ENCODE measurements around the gene SYT17.

The SYT17 gene

GRCh38 chr16:19223235-19224170, 55.5 kb downstream of the SYT17 start:
- DNase-seq, result no peak

DNA sequence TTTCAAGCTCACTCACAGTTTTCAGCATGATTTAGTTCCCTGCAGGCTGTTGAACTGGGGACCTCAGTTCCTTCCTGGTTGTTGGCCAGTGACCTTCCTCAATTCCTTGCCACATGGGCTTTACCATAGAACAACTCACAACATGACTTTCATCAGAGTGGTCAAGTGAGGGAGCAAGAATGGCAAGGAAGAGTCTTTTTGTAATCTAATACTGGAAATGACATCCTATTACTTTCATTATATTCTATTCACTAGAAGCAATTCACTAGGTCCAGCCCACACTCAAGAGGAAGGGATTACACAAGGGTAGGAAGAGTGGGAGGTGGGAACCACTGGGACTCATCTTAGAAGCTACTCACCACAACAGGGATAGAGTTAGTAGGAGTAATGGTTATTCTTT, 57.6 kb downstream of the SYT17 start:
- DNase-seq, result no peak

DNA sequence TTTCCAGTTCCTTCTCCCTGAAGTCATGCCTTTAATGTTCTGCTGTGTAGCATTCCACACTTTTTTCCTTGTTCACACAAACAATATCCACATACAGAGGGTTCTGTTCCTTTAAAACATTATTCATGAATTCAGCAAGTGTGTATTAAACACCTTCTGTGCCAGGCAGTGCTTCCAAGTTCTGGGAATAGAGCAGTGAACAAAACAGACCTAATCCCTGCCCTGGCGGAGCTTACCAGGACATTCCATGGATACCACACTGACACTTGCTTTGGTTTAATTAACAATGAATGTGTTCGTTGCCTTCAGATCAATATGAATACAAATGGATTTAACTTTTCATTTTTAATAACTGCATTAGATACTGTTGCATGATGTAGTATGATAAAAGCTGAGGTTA, 59.6 kb downstream of the SYT17 start:
- DNase-seq, result no peak

DNA sequence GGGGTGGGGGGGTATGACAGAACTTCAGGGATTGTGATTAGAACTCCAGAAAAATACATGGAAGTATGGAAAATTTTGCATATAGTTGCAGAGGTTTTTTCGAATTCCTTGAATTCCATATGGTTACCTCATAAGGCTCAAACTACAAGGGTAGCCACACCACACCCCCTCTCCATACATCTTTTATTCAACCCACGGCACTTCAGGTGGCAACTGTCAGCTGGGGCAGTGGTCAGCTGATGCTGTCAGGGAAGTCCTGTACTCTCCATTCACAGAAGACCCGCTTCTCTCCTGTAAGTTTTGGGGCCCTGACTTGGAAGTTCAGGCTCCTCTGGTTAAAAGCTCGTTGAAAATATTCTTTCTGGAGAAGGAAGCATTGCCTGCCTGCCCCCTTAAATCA, 60.0 kb downstream of the SYT17 start:
- no peak for DNase-seq

DNA sequence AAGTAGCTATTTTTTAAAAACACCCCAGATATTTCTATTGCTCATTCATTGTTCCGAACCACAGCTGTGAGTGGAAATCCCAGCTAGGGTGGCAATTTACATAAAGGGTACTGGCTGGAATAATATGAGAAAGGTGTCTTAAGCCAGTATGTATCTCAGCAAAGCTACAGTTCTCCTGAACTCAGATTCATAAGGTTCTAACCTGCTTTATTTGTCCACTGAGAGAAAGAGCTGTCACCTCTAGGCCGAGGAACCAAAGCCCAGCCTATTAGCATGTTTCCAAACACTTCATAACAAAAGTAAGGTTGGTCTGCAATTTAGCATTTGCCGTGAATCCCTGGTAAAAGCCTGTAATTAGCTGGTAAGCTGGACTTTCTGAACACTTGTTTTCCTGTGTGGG, 60.5 kb downstream of the SYT17 start:
- DNase-seq, result no peak

GRCh38 chr16:19230575-19230974, 62.5 kb downstream of the SYT17 start:
- no peak for DNase-seq

GRCh38 chr16:19231881-19232280, 63.8 kb downstream of the SYT17 start:
- no peak for DNase-seq

GRCh38 chr16:19232988-19233387, 64.9 kb downstream of the SYT17 start:
- DNase-seq, result no peak

DNA sequence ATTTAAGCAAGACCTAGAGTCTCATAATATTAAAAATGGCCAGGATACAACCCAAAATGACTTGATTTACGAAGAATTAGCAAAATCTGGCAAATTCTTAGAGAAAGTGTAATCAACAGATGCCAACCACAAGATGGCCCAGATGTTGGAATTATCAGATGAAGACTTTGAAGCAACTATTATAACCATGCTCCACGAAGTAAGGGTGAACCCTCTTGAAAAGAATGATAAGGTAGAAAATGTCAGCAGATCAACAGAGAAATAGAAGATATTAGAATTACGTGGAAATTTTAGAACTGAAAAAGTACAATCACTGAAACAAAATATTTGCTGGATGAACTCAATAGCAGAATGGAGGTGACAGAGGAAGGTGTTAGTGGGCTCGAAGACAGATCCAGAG, 67.4 kb downstream of the SYT17 start:
- DNase-seq, result no peak

GRCh38 chr16:19235886-19236285, 67.8 kb downstream of the SYT17 start:
- DNase-seq, result no peak

DNA sequence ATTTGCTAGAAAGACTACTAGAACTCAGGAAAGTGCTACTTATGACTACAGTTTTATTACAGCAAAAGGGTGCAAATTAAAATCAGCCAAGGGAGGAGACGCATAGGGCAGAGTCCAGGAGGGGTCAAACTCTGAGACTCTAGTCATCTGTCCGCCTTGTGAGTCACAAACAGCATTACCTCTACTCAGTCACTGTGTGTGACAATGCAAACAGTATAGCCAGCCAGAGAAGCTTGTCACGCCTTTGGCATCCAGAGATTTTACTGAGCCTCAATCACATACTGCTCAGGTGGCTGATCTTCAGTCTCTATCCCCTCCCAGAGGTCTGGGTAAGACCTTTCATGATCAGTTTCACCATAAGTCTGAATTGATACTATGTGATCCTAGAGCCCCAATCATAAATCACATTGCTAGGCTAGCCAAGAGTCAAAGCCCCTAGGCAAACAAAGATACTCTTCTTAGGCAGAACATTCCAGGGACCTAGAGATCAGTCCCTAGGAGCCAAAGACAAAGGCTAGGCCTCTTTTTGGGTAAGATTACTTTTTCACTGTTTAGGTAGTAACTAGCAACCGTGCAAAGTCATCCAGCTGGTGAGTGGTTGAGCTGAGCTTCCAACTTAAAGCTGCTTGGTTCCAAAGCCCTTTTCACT, 68.6 kb downstream of the SYT17 start:
- DNase-seq, result peak; percentile 12

- DNase-seq, result peak; percentile 93
These were observed 70.4 kb downstream of the SYT17 start for GRCh38 chr16:19238406-19238805.

- peak; percentile 48 for DNase-seq
These were observed 71.6 kb downstream of the SYT17 start for GRCh38 chr16:19239511-19240155.

DNA sequence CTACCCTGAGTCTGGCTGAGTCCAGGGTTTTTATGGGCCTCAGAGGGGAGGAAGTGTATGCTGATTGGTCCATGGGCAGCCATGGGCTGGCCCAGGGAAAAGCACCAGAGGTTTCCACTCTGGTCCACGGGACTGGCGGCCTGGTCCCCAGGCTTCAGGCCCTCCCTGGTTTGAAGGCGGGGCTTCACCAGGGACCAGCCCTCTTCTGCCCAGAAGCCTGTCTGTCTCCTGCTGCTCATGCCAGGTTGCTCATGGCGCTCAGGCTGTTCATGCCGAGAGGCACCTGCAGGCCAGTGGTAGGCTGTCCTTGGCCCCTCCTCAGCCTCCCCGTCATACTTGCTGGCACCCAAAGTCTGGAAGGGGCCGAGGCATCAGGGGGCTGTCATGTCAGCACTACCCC, 72.5 kb downstream of the SYT17 start:
- no peak for DNase-seq

DNA sequence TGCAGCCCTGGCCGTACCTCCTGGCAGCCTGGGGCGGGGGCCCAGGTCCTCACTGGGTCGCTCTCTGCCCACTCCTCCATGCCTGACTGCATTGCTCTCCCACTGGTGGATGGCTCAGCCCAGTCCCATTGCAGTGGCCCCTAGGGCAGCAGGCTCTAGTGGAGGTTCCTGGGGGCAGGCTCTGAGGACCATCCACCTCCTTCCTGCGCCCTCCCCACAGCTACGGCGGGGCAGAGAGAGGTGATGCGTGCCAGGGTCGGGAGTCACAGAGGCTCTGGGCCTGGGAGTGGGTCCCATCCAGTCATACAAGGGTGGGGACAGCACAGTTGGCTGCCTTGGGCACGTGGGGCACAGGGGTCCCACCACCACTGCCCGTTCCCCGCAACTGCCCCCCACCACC, 73.5 kb downstream of the SYT17 start:
- DNase-seq, result no peak

- DNase-seq, result no peak
These were observed 74.1 kb downstream of the SYT17 start for GRCh38 chr16:19242186-19242585.

GRCh38 chr16:19242987-19243575, 75.0 kb downstream of the SYT17 start:
- no peak for DNase-seq

GRCh38 chr16:19245326-19245925, 77.4 kb downstream of the SYT17 start:
- DNase-seq, result peak; percentile 91

GRCh38 chr16:19252904-19253303, 84.9 kb downstream of the SYT17 start:
- no peak for DNase-seq

DNA sequence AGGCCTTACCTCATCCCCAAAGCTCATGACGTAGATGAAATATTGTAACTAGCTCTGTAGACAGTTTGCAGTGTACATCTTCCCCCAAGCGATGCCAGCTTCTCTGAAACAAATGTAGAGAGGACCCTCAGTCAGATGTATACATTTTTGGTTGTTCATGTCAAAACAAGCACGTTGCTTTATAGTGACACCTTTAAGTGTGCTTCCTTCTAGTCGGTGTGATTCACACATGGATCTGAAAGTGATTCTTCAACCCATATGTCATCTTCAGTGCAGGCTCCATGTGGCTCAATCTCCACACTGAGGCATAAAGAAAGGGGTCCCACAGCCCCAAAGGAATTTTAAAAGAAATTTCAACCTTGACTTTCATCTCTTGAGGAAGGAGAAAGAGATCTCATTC, 86.6 kb downstream of the SYT17 start:
- no peak for DNase-seq

- no peak for DNase-seq
These were observed 96.2 kb downstream of the SYT17 start for GRCh38 chr16:19264123-19264673.

- DNase-seq, result no peak
These were observed 97.4 kb downstream of the SYT17 start for GRCh38 chr16:19265380-19265930.

Data from DMS79 treated with DMSO at 0.1 percent for 48 hours (cell line).